Measurements from ENCODE around the gene CNTNAP2. TPM values are rescaled to one million over a fixed set of nuclear protein-coding genes. Genes with fewer than 3 reads are reported as not detected.
A peak's percentile ranks its signal among the peaks of the same experiment; 100 is the strongest.
"Not testable (repeated sequence)": the region's sequence is repeated elsewhere in the genome, so short reads cannot be mapped to it uniquely, and the experiment has no call there.

Gene CNTNAP2
- total RNA-seq, 1 donor from 2014 or later: 1.9 TPM

DNA sequence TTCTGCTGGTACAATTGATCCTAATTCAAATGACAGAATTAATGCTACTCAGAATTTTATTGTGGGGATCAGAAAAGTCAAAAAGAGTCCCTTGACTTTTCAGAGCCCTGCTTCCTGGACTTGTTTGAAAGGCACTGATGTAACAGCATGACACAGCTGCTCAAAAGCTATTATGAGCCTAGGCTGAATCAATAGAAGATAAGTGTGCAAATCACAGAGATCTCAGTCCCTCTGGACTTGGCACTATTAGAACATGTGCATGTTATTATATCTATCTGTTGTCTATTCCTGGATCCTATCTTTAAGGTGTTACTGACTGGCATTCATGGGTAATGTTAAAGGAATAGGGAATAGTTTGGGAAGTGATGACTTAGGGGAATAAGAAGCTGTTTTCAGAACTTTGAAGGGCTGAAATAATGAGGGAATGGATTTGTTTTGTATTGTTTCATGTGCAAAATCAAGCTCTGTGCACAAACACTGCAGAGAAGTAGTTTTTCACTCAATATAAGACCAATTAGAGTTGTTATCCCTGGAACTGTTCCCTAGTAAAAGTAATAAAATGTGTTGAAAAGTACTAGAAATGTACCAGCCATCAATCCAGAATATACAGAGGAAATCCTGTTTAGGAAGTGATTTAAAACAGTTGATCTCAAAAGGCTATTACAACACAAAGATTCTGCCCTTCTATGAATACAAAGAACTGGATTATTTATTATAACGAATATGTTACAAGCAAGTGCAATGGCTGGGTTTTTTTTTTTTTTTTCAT is 1659.1 kb downstream of the CNTNAP2 start:
- no peak for DNase-seq

DNA sequence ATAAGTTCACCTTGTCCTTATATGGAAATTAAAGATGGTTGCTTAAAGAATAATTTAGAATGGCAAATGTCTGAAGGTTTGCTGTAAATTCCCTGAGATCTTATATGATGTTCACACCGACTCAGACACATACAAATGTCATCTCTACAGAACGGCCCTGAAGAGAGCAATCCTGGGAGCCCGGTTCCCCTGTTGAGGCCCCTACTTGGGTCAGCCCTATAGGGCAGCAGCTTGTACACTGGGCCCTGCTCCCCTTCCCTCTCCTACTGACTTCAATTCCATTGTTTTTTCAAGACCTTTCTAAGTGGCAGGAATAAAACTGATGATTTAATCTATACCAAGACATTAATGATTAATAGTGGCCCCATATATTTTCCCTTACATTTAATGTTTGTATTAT is 1660.7 kb downstream of the CNTNAP2 start:
- no peak for DNase-seq

DNA sequence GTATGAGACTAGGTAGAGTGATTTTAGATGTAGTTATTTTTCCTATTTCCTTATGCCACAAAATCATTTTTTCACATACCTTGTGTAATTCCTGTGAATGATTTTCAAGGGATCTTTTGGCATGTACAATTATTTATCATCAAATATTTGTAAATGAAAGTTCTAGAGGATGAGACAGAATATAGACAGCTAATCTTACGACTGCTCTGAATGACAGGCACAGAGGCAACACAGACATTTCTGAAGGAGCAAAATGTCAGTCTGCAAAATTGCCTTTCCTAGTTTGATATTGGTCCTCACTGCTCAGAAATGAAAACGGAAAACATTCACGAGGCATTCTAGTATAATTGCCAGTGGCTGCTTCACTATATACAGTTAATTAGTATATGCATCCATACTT is 1663.3 kb downstream of the CNTNAP2 start:
- no peak for DNase-seq

DNA sequence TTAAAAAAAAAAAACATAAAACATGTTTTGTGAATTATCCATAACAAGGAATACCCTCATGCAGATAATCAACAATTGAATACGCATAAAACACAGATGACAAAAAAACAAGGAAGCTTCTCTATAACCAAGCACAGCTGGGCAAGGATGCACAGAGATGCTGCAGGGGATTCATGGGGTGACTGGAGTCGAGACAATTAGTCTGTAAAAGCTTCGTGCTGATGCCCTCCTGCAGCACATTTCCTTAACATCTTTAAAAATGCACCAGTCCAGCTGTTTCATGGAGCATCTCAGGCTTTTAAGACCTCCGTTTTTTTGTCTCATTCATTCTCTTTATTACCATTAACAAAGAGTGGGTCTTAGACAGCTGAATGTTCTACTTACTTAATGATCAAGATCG is 1680.0 kb downstream of the CNTNAP2 start:
- no peak for DNase-seq

- DNase-seq: peak; percentile 21
These were observed 1681.4 kb downstream of the CNTNAP2 start for GRCh38 chr7:147798001-147798400.

GRCh38 chr7:147801762-147802161 is 1685.2 kb downstream of the CNTNAP2 start:
- not testable (repeated sequence) for DNase-seq

GRCh38 chr7:147803151-147803550 is 1686.5 kb downstream of the CNTNAP2 start:
- DNase-seq: no peak

DNA sequence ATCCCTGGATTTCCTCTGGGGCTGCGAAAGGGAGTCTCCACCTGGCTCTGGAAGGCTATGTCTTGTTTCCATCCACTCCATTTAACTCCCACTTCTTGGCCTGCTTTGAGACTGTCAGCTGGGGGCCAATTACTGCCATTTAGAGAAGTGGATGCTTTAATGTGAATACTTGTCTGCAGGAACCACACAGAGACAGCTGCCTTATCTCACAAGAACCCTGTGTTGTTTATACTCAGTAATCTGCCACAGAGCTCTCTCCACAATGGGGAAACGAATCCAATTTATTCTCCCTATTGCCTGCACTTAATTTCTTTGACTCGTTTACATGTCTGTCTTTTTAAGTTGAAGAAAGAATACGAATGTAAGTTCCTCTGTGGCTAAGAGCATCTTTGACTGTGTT is 1687.0 kb downstream of the CNTNAP2 start:
- DNase-seq: no peak

DNA sequence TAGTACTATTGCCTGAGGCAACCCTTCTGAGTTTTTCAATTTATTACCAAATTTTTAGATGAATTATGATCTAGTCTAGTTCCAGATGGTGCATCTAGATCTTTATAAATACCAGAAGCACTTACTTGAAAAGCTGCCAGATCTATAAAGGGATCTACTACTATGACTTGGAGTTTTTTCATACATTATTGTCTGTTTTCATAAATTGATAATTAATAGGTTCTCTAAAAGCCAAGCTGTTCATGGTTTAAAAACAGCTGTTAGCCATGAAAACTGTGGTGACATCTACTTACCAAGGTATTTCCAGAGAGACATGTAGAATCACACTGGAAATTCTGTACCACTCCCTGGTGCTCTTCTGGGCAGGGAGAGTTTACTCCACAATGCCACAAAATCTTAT is 1687.4 kb downstream of the CNTNAP2 start:
- no peak for DNase-seq

- DNase-seq: no peak
These were observed 1689.5 kb downstream of the CNTNAP2 start for GRCh38 chr7:147805996-147806576.

DNA sequence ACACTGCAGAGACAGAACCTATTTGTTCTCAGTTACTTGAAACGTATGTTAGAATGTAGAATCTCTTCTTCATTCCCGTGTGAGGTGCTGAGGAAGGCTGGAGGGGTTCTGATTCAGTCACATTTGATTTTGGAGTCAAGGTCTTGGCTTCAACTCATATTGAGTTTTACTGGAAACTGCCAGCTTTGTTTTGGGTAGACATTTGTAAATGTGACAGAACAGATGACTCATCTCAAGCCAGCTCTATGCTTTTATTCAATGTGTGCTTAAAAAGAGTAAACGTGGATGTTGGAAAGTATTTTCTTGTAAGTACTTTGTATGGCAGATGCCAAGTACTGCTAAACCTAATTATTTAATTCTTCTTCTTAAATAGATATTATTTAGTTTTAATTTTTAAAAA is 1693.2 kb downstream of the CNTNAP2 start:
- no peak for DNase-seq

- DNase-seq: no peak
These were observed 1693.7 kb downstream of the CNTNAP2 start for GRCh38 chr7:147810269-147810668.

DNA sequence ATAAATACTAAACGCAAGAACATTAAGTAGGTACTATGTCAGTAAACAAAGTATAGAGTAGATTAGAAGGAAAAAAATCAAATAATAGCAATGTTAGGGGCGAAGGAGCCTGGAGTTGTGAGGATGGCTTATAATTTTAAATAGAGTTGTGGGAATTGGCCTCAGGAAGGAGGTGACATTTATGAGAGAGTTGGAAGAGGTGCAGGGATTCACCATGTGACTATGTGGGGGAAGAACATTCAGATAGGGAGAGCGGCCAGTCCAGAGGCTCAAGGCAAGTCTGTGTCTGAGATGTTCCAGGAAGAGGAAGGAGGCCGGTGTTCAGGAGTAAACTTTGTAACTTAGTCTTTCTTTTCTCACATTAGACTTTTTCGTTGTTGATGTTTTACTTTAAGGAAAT is 1695.3 kb downstream of the CNTNAP2 start:
- no peak for DNase-seq

GRCh38 chr7:147813316-147813715 is 1696.7 kb downstream of the CNTNAP2 start:
- no peak for DNase-seq

DNA sequence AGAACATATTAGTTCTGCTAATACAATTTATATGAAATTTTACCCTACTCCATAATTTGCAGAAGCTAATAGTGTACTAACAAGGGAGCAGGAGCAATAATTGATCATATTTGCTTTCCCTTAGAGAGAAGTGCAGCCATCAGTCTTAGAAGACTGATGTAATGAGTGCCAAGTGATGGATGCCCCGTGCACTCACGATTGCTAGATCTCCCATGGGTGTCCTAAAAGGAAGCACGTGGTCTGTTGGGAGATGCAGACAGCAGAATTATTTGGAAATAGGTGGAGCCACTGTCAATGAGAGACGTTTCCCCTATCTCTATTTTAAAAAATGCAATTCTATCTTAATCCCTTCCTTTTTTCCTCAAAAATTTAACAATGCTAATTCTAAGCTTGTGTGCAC is 1701.7 kb downstream of the CNTNAP2 start:
- no peak for DNase-seq

- no peak for DNase-seq
These were observed 1708.1 kb downstream of the CNTNAP2 start for GRCh38 chr7:147824671-147825070.

- DNase-seq: no peak
These were observed 1712.4 kb downstream of the CNTNAP2 start for GRCh38 chr7:147829016-147829415.

- DNase-seq: no peak
These were observed 1717.0 kb downstream of the CNTNAP2 start for GRCh38 chr7:147833557-147833956.

GRCh38 chr7:147833970-147834369 is 1717.4 kb downstream of the CNTNAP2 start:
- DNase-seq: no peak

DNA sequence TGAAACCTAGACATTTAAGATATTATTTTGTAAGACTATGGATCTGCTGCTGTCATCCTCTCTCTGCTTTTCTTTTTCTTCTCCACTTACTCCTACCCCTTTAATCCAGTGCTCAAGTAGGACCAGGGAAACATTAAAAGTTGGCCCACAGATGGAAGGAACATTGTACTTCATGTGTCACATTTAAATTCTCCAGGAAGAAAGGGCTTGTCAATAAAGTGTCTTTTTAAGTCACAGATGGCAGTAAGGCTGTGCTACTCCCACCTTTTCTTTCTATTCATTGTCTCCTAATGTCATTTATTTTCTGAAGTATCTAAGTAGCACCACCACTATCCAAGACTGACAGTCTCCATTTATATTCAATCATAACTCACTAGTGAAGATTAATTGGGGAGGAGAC is 1736.2 kb downstream of the CNTNAP2 start:
- no peak for DNase-seq

GRCh38 chr7:147857152-147858140 is 1740.8 kb downstream of the CNTNAP2 start:
- DNase-seq: peak; percentile 21

DNA sequence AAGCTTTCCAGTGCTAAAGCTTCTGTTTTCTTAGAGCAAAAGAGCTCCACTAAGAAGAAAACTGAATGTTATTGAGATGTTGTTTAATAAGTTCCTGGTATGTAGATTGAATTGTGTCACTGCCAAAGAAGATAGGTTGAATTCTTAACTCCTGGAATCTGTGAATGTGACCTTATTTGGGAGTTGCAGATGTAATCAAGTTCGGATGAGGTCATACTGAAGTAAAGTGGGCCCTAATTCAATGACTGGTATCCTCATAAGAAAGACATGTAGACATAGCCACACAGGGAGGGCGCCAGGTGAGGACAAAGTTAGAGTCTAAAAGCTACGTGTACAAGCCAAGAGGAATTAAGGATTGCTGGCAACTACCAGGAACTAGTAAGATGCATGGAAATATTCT is 1741.8 kb downstream of the CNTNAP2 start:
- no peak for DNase-seq

DNA sequence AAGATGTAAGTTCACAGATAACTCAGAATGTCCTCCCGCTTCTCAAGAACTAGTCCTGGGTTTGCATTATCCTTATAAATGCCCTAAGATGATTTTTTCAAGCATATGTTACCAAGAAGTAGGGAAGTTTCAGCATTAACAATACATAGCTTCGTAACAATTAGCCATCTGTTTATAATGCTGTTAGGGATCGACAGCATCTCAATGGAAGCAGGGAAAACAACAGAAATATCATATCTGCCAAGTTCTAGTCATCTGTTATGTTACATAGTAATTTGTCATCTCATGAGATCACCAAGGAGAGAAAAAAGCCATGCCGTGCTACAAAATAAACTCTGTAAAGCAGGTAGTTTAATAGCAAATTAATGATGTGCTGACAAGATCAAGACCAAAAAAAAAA is 1742.4 kb downstream of the CNTNAP2 start:
- peak; percentile 70 for DNase-seq

All from skin of body (tissue), 2 donors.